Fibroblast of skin of left quadriceps (primary cell): ENCODE results near the gene ARFIP2.
A peak's percentile ranks its signal among the peaks of the same experiment; 100 is the strongest.

Experiments
- DNase-seq, 2 experiments: peaks; one replicate each; pipeline ENCODE4 v3.0.0-alpha.2; 2013; ENCODE audit warnings: low read depth in 2 of 2

Gene ARFIP2

DNA sequence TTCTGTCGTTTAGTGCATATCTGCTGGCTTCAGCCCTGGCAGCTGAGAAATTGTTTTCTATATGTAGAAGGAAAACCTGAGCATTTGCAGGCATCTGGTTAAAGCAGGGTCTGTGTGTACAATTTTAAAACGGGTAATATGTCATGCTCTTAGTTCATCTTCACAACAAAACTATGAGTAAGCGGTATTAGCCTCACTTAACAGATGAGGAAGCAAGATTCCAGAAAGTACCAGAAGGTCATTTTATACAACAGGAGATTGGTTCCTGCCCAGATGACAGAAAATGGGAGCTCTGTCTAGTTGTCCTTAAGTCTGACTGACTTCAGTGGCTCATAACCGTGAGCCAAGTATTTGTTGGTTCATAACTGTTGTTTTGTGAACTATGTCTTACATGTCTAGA is 1.3 kb upstream of the ARFIP2 start:
- no peak for DNase-seq

DNA sequence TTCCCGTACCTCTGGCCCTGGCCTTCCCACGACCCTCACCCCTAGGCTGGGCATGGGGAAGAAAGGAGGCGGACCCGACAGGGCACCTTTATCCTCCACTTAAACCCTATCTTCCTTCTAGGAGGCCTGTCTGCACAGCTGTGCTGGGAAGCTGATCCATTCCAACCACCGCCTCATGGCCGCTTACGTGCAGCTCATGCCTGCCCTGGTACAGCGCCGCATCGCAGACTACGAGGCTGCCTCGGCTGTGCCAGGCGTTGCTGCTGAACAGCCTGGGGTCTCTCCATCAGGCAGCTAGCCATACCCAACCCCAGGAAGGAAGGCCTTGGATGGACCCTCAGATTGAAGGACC is 769 bp upstream of the ARFIP2 start:
- no peak for DNase-seq

DNA sequence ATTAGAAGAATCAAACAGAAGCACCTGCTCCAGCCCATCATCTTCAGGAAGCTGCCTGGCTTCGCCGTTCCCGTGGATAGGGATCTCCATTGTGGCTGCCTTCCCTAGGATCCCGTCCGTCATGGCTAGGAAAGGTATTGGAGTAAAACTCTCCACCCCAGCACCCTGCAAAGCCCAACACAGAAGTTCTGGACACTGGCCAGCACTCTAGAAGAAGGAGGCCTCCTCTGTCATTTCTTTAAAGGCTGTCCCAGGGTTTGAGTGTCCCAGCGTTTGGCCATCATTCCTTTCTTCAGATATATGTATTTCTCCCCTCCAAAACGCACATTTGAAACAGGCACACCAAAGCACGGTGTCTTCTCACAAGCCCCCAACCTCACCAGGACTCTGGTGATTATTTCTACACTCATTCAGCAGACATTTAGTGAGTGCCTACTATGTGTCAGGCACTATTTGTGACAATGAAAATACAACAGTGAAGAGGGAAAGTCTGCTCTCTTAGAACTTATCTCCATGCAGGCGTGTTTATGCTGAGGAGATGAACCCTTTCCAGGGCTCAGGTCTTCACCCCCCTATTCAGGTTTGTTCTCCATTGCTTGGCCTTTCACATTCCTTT is 724 bp downstream of the ARFIP2 start:
- DNase-seq = no peak

DNA sequence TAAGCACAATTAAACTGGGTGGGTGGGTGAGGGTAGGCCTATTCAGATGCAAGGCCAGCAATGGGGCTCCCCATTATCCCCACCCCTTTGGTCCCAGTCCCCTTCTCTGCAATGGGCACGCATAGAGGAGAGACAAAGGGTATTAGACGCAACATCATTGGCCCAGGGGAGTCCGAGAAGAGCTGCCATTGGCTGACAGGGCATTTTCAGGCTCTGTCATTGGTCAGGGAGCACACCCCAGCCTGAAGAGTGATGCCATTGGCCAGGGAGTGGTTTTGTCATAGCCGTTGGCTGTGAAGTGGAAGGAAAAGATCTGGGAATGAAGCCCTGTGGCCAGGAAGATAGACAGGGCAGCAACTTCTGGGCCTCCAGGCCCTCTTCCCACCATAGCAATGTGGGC is 4.6 kb downstream of the ARFIP2 start:
- DNase-seq = no peak

DNA sequence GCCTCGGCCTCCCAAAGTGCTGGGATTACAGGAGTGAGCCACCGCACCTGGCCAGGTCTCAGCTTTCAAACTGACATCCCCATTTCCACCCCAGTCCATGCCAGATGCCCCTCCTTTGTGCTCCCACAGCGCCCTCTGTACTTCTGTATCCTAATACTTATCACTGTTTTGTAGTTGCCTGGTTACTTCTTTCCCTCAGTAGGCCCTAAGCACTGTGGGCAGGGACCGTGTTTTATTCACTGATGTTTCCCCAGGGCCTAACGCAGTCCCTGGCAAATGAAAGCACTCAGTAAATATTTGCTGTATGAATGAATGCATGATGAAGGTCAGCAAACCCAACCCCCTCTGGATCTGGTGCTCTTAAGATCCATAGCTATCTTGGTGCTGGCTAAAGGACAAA is 5.2 kb downstream of the ARFIP2 start:
- no peak for DNase-seq

DNA sequence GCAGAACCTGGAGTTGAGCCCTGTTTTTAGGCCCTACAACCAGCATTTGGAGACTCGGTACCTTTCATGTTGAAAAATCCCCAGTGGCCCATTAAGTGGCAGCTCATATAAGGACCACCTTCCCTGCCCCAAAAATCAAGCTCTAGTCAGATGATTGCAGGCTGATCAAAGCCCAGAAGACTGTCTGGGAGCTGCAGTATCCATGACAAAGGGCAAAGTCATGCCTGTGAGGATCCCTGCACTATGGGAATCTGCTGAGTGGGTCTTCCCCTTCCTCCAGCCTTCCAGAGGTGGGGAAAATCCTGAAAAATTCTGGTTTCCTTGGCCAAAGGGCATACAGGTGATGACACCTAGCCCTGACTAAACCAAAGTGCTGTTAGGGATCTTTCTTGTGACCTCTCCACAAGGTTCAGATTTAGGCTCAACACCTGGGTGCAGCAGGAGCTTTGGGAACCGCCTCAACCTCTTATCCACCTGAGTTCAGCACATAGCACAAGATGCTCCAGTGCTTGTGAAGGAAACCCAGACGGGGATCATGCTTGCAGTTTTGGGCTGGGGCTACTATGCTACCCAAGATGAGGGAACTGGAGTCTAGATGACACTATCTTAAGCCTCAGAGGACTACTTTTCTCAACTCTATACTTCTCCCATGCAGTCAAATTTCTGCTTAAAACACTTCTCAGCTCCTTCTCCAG is 6.2 kb downstream of the ARFIP2 start:
- no peak for DNase-seq

DNA sequence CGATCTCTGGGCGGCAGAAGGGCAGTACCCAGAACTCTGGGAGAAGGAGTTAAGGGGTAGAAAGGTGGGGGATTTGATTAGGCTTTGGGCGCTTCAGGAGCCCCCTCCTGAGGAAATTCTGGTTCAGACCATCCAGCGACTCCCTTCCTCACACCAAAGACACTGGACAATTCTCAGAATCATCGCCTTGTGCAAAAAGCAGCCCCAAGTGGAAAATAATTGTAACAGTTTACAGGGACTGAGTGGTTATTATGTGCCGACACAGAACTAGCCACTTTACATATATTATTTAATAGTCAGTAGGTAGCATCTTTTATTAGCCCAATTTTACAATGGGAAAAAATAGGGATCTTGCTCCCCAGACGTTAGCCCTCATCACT is 6.7 kb downstream of the ARFIP2 start:
- no peak for DNase-seq

DNA sequence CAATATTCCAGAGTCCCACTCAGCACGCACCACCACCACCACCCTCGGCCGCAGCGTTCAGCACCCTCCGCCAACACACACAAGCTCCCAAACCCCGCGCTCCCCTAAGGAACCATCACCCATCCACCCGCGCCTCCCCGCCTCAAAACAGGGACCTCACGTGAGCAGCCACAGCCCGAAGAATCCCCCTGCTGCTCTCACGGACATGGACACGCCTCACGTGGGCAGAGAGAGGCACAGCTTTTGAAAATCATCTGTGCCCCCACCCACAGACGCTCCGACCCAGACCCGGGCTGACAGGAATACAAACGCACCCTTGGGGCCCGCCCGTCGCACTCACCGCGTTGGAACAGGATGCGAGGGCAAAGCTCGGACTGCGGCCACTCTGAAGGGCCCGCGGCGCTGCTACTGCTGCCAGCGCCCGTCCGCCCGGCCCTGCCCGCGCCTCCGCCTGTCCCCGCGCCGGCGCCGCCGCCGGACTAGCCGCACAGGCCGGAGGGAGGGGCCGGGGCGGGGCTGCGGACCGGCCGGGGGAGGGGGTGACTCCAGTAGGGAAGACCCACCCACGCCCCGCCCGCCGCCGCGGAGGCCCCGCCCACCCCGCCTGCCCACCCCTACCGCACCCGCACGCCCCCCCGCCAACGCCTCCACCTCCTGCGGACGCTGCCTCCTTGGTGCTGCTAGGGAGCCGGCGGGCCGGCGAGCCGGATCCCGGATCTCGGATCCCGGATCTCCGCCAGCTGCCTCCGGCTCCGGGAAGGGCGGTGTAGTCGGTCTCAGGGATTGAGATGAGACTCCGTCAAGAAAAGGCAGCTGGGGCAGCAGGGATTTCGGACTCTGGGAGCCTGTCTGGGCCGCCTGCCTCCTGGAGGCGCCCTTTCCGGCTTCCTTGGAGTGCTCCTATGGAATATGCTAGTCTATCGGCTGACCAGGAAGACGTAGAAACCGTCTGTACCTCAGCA is 7.4 kb downstream of the ARFIP2 start, which contains the start of gene TRIM3:
TRIM3 (minus strand) TSS at position 491 of the 962 bp plus-strand sequence. CDS start 8,246 bp downstream, outside the sequence.
- DNase-seq = peak; percentile 73 to 74

DNA sequence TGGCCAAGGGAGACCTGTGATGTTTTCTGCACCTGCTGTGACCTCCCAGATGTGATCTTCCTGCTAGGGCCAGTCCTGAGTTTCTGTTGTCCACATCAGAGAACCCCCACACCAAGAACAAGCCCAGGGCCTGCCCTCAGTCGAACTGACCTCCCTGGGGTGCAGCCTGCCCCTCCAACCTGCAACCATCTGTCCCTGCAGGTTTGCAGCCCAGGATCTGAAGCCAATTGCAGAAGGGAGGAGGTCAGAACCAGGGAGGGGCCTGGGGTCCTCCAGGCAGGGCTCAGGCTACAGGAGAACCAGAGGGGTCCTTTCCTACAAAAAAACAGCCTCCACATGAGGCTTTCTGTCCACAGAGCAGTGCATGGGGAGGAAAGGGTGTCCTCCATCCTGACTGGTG is 8.2 kb downstream of the ARFIP2 start:
- no peak for DNase-seq

DNA sequence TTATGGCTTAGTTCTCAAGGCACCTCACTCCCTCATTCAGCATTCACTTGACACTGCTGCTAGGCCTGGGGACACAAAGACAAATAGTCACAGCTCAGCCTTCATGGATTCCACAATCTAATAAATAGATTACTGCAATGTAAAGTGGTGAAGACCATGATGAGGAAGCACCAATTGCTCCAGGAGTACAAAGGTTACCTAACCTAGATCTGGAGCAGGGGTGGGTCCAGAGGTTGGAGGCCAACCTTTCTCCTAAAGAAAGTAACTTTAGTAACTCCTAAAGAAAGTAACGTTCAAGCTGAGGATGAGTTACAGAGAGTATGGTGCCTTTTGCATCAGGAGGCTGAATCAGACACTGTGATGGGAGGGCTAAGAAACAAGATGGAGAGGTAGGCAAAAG is 11.5 kb downstream of the ARFIP2 start:
- DNase-seq = no peak

DNA sequence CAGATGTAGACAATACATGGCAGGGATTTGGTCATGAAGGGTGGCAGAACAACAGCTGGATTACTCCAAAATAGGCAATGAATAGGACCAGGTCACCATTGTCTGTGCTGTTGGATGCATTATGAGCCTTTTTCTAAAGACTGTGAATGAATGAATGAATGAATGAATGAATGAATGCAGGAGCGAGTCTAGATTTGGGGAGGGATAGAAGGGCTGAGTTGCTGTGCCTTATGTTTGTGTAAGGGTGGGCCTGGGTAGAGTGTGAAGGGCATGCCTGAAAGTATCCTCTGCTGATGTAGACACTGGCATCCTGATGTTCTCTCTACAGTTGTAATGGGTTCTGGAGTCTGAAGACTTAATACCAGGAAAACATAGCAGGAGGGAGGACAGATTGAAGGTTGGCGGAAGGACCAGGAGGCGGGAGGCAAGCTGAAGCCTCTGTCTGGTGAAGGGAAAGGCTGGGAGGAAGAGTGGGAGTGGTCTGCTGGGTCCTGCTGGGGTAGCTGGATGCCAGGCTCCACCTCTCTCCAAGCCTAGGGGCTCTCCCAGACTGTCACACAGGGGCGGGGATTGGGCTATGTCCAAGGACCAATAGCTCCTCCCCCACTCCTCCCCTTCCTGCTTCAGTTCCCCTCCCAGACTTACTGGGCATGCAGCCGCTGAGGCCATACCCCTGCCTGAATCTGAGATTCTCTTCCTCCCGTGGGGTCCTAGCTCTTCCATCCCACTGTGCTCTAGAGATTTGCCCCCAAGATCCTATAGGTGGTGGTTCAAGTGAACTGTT is 12.2 kb downstream of the ARFIP2 start:
- DNase-seq = peak; percentile 69 to 72

DNA sequence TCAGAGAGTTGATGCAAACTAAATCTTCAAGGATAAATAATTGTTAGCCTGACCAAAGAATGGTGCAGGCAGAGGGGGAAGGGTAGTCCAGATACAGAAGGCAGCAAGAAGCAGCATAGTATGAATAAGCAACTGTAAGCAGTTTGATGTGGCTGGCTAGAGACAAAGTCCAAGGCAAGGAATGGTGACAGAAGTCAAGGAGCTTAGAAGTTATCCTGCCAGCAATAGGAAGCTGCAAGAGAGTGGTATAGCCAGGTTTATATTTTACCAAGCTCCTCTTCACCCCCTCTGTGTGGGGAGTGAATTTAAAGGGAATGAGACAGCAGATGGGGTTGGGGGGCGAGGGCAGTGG is 22.1 kb downstream of the ARFIP2 start:
- no peak for DNase-seq

DNA sequence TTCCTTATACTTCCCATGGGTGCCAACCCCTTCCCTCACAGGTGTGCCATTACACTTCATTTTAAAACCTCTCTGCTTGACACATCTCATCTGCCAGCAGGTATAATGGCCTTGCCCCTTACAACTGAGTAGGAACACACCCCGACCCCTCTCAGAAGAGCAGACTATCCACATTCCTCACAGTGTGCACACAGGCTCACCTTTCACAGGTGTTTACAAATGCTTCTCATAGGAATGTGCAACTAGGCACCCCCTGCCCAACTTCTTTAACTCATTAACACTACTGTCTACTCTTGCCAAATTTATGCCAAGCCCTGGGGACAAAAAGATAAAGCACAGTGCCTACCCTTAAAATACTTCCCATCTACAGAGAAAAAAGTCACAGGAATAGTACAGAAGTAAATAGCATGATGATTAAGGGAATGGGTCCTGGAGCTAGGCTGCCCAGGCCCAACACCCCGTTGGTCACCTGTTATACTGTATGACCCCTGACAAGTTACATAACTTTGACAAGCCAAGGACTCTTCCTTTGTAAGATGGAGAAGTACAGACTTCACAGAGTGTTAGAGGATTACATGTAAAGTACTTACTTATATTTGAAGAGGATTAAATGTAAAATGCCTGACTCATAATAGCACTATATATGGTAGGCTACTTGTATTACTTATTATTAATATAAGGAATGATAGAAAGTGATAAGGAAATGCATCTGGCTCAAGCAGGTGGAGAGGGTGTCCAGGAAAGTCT is 22.6 kb downstream of the ARFIP2 start:
- DNase-seq = no peak

DNA sequence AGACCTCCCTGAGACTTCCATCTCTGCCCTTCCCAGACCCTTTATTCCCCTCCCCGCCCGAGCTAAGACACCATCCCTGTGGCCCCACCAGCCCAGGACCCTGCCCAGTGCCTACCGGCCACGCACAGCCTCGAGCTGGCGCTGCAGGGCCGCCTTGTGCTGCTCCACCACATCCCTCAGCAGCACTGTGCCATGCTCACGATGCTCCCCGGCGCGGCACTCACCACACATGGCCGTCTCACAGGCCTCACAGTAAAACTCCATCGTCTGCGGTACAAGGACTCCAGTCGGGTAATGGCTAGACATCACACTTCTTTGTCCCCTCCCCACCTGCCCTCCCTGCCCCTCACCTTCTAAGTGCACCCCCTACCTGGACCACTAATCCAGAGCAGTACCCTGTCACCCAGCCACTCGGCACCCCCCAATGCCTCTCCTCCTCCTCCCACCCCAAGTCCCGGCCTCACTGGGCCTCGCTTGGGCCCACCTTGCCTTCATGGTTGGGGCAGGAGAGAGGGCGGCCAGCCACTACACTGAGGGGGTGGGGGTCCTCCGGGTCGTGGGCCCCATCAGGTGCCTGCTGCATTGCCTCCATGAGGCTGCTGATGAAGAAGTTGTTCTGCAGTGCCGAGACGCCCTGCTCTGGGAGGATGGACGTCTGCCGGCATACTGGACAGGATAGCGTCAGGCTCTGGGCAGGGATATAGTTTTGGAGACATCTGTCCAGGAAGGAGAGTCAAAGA is 23.4 kb downstream of the ARFIP2 start:
- no peak for DNase-seq

DNA sequence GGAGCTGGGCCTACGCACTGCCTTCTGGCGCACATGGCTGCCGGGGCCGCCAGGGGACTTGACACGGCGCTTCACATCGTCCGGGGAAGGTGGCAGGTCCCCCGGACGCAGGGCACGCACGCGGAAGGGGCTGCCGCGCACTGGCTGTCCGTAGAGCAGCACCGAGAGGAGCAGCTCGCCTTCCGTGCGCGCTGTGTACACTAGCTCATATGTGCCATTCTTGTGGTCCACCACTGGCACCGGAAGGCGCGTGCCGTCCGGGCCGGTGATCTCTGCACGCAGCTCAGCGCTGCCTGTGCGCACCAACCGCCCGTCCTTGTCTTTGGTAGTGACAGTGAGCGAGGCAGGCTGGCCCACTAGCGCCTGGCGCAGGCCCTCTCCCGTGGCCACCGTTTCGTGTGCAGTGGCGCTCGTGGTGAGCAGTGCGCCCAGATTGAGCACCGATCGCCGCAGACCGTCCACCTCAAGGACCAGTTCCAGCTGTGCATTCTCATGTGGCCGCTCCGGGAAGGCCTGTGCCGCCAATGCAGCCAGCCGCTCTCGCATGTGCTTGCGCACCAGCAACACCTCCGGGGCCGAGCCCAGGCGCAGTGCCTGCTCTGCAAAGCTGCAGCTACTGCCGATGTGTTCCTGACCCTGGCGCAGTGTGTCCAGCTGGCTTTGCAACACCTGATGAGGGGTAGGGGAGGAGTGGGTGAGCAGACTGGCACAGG is 24.6 kb downstream of the ARFIP2 start:
- DNase-seq = no peak

DNA sequence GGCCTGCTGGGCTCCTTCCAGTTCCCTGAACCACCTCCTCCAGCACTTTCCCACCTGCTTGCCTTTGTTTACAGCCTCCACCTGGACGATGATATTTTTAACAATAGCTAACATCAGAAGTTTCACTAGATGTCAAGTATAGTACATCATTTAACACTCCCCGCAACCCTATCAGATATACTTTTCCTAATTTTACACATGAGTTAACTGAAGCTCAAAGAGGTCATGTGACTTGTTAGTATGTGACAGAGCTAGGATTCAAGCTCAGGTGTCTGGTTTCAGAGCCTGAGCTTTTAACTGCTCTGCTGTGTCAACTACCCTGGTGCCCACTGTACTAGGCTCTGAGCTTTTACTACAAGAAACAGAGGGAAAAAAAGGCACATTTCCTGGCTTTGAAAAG is 26.1 kb downstream of the ARFIP2 start:
- DNase-seq = no peak

DNA sequence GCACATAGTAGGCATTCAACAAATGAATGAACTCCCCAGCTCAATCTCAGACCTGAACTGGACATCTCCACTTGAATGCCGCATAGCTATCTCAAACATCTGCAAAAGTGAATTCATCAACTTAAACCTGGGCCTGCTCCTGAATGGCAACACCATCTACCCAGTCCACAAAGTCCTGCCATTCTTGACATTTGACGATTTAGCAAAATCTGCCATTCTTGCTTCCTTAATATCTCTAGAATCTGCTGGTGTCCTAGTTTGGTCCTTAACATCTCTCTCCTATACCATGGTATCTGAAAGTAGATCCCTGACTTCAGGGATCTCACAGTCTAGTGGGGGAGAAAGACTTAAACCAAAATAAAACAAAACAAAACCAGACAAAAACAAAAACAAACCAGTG is 28.0 kb downstream of the ARFIP2 start:
- DNase-seq = no peak

DNA sequence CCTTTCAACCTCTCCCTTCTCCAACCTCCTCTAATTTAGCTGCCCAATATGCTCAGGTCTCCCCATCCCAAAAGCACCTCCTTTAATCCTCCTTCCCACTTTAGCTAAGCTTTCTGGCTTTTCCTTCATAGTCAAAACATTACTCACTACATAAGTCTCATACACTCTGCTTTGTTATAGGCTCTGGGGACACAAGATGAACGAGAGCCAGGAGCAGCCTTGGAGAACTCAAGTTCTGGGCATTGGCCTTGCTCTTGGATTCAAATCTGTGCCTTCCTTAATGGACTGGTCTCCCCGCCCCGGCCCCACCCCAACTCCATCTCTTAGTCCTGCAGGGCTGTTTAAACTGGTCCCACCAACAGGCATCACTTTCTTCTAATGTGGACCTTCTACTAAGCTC is 28.9 kb downstream of the ARFIP2 start:
- DNase-seq = no peak

DNA sequence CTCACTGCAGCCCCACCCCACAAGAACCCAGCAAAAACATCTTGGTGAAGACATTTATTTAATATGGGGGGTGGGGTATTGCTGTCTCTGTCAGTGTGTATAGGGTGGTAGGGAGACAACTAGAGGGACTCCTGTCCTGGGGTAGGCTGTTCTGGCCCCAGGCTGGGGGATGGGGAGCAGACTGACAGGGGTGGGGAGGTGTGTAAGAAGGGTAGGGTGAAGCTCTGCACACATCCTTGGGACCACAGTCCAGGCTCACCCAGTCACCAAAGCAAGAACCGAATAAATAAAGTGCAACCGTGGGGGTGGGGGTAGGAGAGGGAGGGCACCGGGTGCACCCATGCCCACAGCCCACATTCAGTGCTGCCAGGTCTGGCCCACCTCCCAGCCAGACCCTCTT is 32.6 kb downstream of the ARFIP2 start:
- no peak for DNase-seq
